Keratinocyte (primary cell): ENCODE measurements around the gene LMBR1. TPM values are rescaled to one million over a fixed set of nuclear protein-coding genes. Genes with fewer than 3 reads are reported as not detected.

Source experiments
- DNase-seq: peaks from one replicate; pipeline ENCODE4 v3.0.0-alpha.2; 2011; ENCODE audit warnings: low read depth, missing footprints, low spot score
- FAIRE-seq: peaks from 2 replicates; lab custom pipeline; 2011; peaks lifted over from hg19 to GRCh38; lab: Jason Lieb, UNC
- H2AFZ ChIP-seq: 2 replicates; pipeline ENCODE4 v1.6.0; 2012; ENCODE audit warnings: low read length, control low read depth, inconsistent platforms; ENCODE audit not compliant: control insufficient read depth
- H3K27ac ChIP-seq: 2 replicates; pipeline ENCODE4 v1.5.1; 2011; ENCODE audit warnings: low read length; ENCODE audit not compliant: control insufficient read depth, insufficient read depth
- H3K27me3 ChIP-seq: 3 replicates; pipeline ENCODE4 v1.6.0; 2011; ENCODE audit warnings: low read length; ENCODE audit not compliant: control insufficient read depth, insufficient read depth; ENCODE audit errors: extremely low read depth
- H3K36me3 ChIP-seq, 2 experiments: 2 replicates in 1 of 2; 3 replicates in 1 of 2; pipeline ENCODE4 v1.5.1; 2011; ENCODE audit warnings: low read length in 2 of 2, mild to moderate bottlenecking in 1 of 2; ENCODE audit not compliant: control insufficient read depth in 2 of 2, insufficient read depth in 2 of 2; ENCODE audit errors: extremely low read depth in 1 of 2
- H3K4me1 ChIP-seq: 3 replicates; pipeline ENCODE4 v1.5.1; 2011; ENCODE audit warnings: low read length; ENCODE audit not compliant: control insufficient read depth, insufficient read depth; ENCODE audit errors: extremely low read depth
- H3K4me2 ChIP-seq: 3 replicates; pipeline ENCODE4 v1.6.0; 2011; ENCODE audit warnings: low read depth, low read length; ENCODE audit not compliant: control insufficient read depth, insufficient read depth; ENCODE audit errors: extremely low read depth
- H3K4me3 ChIP-seq, 3 experiments: fragments of 200-600 bp in 1 of 3; sonication (generic) in 1 of 3; 2 replicates in 2 of 3; 3 replicates in 1 of 3; pipeline ENCODE4 v1.5.1; 2011 to 2016; ENCODE audit warnings: low read length in 3 of 3, mild to moderate bottlenecking in 3 of 3, control low read depth in 2 of 3, inconsistent platforms in 1 of 3, low read depth in 1 of 3, mixed read lengths in 1 of 3, mixed run types in 1 of 3, moderate library complexity in 1 of 3; ENCODE audit not compliant: control insufficient read depth in 2 of 3, insufficient read depth in 2 of 3; ENCODE audit errors: extremely low read depth in 1 of 3
- H3K79me2 ChIP-seq: 2 replicates; pipeline ENCODE4 v1.6.0; 2012; ENCODE audit warnings: low read length; ENCODE audit not compliant: control insufficient read depth, insufficient read depth
- H3K9ac ChIP-seq: 3 replicates; pipeline ENCODE4 v1.6.0; 2011; ENCODE audit warnings: low read length; ENCODE audit not compliant: control insufficient read depth, insufficient read depth; ENCODE audit errors: extremely low read depth
- H3K9me1 ChIP-seq: 3 replicates; pipeline ENCODE4 v1.6.0; 2011; ENCODE audit warnings: low read length; ENCODE audit not compliant: control insufficient read depth, insufficient read depth; ENCODE audit errors: extremely low read depth
- H3K9me3 ChIP-seq: 2 replicates; pipeline ENCODE4 v1.5.1; 2012; ENCODE audit warnings: low read depth, low read length; ENCODE audit not compliant: control insufficient read depth
- H4K20me1 ChIP-seq: 3 replicates; pipeline ENCODE4 v1.6.0; 2011; ENCODE audit warnings: low read length; ENCODE audit not compliant: control insufficient read depth, insufficient read depth; ENCODE audit errors: extremely low read depth
- CTCF ChIP-seq, 3 experiments: IDR thresholded peaks in 1 of 3; conservative IDR thresholded peaks in 1 of 3; optimal IDR thresholded peaks in 1 of 3; 2 replicates in 2 of 3; 3 replicates in 1 of 3; pipeline versions ENCODE3 to v1.5.1; 2011; ENCODE audit warnings: low read length in 3 of 3, mild to moderate bottlenecking in 3 of 3, moderate library complexity in 2 of 3, control low read depth in 1 of 3, inconsistent platforms in 1 of 3; ENCODE audit not compliant: insufficient read depth in 2 of 3; ENCODE audit errors: extremely low read depth in 1 of 3
- EZH2 ChIP-seq: IDR thresholded peaks from one replicate; pipeline ENCODE4 v1.6.1; 2012; ENCODE audit warnings: inconsistent platforms, mild to moderate bottlenecking, low read length, moderate library complexity
- dilution Hi-C: fragments of 300-500 bp; cut with MboI; formaldehyde crosslinking; loops from one replicate; pipeline ENCODE4 v1.7.0; 2020; ENCODE audit warnings: low sequenced_read_pairs; ENCODE audit not compliant: extremely low pct_ligation_motif_present
- polyA plus RNA-seq, 5 experiments: library from polyadenylated mRNA; depleted of rRNA in 3 of 5; stranded (reverse) in 3 of 5; stranded (forward) in 1 of 5; unstranded in 1 of 5; fragments of >200 nt; gene quantifications; 1 replicate in 1 of 5; 2 replicates in 3 of 5; 3 replicates in 1 of 5; pipeline versions ENCODE4 v1.2.1 to v1.2.3, GENCODE V29; 2011 to 2012; ENCODE audit warnings: missing spikeins in 2 of 5, low read depth in 1 of 5, low replicate concordance in 1 of 5

Gene LMBR1
- polyA plus RNA-seq, 1 donor (not counting 4 experiments of a cell fraction or from before 2014, with no cell fraction given), result 30.2 TPM

DNA sequence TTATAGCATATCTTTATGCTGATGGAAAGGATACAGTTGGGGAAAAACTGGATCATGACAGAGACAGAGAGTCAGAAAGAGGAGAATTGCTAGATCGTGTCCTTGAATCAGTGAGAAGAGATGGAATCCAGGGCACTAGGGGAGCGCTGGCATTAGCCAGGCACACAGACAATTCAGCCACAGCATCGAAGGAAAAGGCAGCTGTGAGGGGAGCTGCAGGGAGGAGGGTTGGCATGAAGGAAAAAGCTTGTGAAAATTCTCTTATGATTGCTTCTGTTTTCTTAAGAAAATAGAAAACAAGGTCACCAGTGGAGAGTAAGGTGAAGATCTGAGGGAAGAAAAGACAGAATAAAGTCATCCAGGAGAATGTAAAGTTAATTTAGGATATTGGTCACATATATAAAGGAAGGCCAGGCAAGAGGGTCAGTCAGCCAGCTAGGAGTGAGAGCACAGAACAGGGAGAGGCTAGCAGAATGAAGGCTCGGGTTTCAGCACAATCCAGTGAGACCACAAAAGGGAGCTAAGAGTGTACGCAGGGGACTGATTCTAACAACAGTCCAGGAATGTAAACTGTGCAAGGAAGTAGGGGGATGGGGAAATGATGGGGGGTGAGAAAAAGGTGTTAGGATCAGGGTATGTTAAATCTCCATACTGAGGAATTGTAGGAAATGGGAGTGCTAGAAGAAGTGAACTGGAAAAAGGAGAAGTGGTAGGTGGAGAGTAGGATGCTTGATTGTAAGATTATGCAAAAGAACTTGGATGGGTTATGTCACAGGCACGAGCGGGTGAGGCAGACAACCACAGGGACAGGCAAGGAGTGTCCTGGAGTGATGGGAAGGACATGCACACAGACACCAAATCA, 140.4 kb downstream of the LMBR1 start:
- H3K9ac ChIP-seq, result no peak overlapping the region
- H3K4me2 ChIP-seq, result no peak overlapping the region
- FAIRE-seq (no peak), DNase-seq (no peak)
- no peaks in the 10 kb centered on the region for H3K9me3 ChIP-seq
- no peak overlapping the region for H3K27ac ChIP-seq
- no peaks in the 10 kb centered on the region for H3K4me1 ChIP-seq
- peaks cover 0 to 7% of the 10 kb centered on the region in 2 experiments for H3K36me3 ChIP-seq
- no peak overlapping the region for H3K4me3 ChIP-seq
- H2AFZ ChIP-seq, result no peak overlapping the region
- H3K9me1 ChIP-seq, result no peaks in the 10 kb centered on the region
- dilution Hi-C loops, result no loop called here
- H3K79me2 ChIP-seq, result no peaks in the 10 kb centered on the region
- H4K20me1 ChIP-seq, result no peaks in the 10 kb centered on the region
- no peaks in the 10 kb centered on the region for H3K27me3 ChIP-seq
- TF ChIP-seq CTCF (optimal IDR thresholded peaks at IDR 0.05 in 1 of 3, IDR thresholded peaks at IDR 0.05 in 1 of 3, conservative IDR thresholded peaks at IDR 0.05 in 1 of 3; ENCODE audit: extremely low read depth in 1 of 3, insufficient read depth in 2 of 3, low read length in 3 of 3), result no peak
- no peak for TF ChIP-seq EZH2

- H3K27ac ChIP-seq, result no peak overlapping the region
Observed at GRCh38 chr7:156751319-156751718, 141.7 kb downstream of the LMBR1 start.

More at GRCh38 chr7:156751319-156751718, 141.7 kb downstream of the LMBR1 start:
- TF ChIP-seq EZH2 (no peak), CTCF (optimal IDR thresholded peaks at IDR 0.05 in 1 of 3, IDR thresholded peaks at IDR 0.05 in 1 of 3, conservative IDR thresholded peaks at IDR 0.05 in 1 of 3; ENCODE audit: extremely low read depth in 1 of 3, insufficient read depth in 2 of 3, low read length in 3 of 3) (no peak)
- Histone ChIP-seq H3K9ac (no peak overlapping the region), H3K9me1 (no peaks in the 10 kb centered on the region), H3K4me3 (no peak overlapping the region), H3K4me1 (peaks cover 3% of the 10 kb centered on the region), H2AFZ (no peak overlapping the region), H3K79me2 (no peaks in the 10 kb centered on the region), H3K9me3 (no peaks in the 10 kb centered on the region), H3K4me2 (no peak overlapping the region), H3K27me3 (no peaks in the 10 kb centered on the region), H4K20me1 (no peaks in the 10 kb centered on the region), H3K36me3 (peaks cover 0 to 7% of the 10 kb centered on the region in 2 experiments)
- dilution Hi-C loops, result no loop called here
- FAIRE-seq (no peak), DNase-seq (no peak)
